OCI-LY7 (cell line): ENCODE data around the gene ANKMY1.

Source experiments
- CTCF ChIP-seq: fragments of 200-600 bp; sonication (generic); conservative IDR thresholded peaks from 2 replicates; pipeline ENCODE4 v1.5.1; 2014; ENCODE audit warnings: mild to moderate bottlenecking, antibody characterized with exemption, low read length, moderate library complexity, mixed read lengths
- EZH2phosphoT487 ChIP-seq: fragments of 200-600 bp; sonication (generic); IDR thresholded peaks from 2 replicates; pipeline ENCODE4 v1.6.1; 2018; ENCODE audit warnings: low read depth, borderline replicate concordance, mild to moderate bottlenecking, mixed run types, antibody characterized with exemption, low read length, moderate library complexity, mixed read lengths

DNA sequence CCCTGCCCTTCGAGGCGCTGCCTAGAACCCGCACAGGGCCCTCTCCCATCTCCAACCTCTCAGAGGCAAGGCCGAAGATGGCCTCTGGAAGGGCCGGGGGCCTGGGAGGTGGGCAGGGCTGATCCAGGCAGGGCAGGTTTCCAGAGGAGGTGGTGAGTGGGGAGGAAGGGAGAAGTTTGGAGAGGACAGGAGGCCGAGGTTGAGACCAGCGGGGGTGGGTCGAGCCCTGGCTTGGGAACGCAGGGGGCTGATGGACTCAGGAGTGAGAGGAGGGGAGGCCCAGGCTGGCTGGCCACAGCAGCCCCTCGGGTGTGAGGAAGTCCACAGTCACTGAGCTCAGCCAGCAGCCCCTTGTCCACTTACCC lies 39.2 kb upstream of the ANKMY1 start:
- TF ChIP-seq CTCF (no peak), EZH2phosphoT487 (no peak)
